HEK293 (cell line): Measurements from ENCODE around the gene HSCB.

Source experiments
- CTCF ChIA-PET: fragments of 350-600 bp; formaldehyde crosslinking; extraction: SDS; loops from one replicate; lab custom pipeline; 2021; ENCODE audit warnings: antibody characterized with exemption; lab: Yijun Ruan, JAX
- POLR2A ChIA-PET: fragments of 300-600 bp; formaldehyde crosslinking; extraction: SDS; loops from one replicate; lab custom pipeline; 2020; ENCODE audit warnings: antibody characterized with exemption, inconsistent platforms; lab: Yijun Ruan, JAX
- H3K27ac ChIP-seq: fragments of 200-500 bp; sonication (Bioruptor generic); 2 replicates; pipeline ENCODE4 v1.5.1; 2014; ENCODE audit warnings: low read depth, low read length, control low read depth, inconsistent platforms; ENCODE audit errors: extremely low read depth
- H3K36me3 ChIP-seq, 2 experiments: fragments of 200-500 bp in 1 of 2; sonication (Bioruptor generic) in 1 of 2; 1 replicate in 1 of 2; 2 replicates in 1 of 2; pipeline ENCODE4 v1.5.1; 2014 to 2017; ENCODE audit warnings: inconsistent platforms in 2 of 2, low read length in 2 of 2; ENCODE audit not compliant: control insufficient read depth in 2 of 2, insufficient read depth in 1 of 2
- H3K4me1 ChIP-seq: fragments of 200-500 bp; sonication (Bioruptor generic); 2 replicates; pipeline ENCODE4 v1.5.1; 2014; ENCODE audit warnings: mild to moderate bottlenecking, low read length, inconsistent platforms; ENCODE audit not compliant: control insufficient read depth, insufficient read depth
- H3K4me3 ChIP-seq: 2 replicates; pipeline ENCODE4 v1.5.1; 2011; ENCODE audit warnings: low read depth, mild to moderate bottlenecking, control low read depth, low read length, moderate library complexity
- H3K9me3 ChIP-seq: fragments of 200-500 bp; sonication (Bioruptor generic); 2 replicates; pipeline ENCODE4 v1.5.1; 2014; ENCODE audit warnings: low read depth, low read length, inconsistent platforms; ENCODE audit not compliant: control insufficient read depth, insufficient read depth
- GLI4 ChIP-seq: fragments of 450-650 bp; formaldehyde crosslinking; IDR thresholded peaks from 2 replicates; pipeline ENCODE4 v1.5.1; 2016; ENCODE audit warnings: missing biosample characterization, missing genetic modification characterization
- HOXA7 ChIP-seq: sonication (generic); formaldehyde crosslinking; IDR thresholded peaks from 2 replicates; pipeline ENCODE4 v1.8.1; 2022; ENCODE audit warnings: missing genetic modification reagents, borderline replicate concordance
- TCF7L2 ChIP-seq: IDR thresholded peaks from 2 replicates; pipeline ENCODE4 v1.6.1; 2011; ENCODE audit warnings: low read depth, mild to moderate bottlenecking, inconsistent platforms, low read length, moderate library complexity, borderline replicate concordance
- TRIM28 ChIP-seq: IDR thresholded peaks from 2 replicates; pipeline ENCODE4 v1.6.1; 2011; ENCODE audit warnings: low read length, control low read depth, borderline replicate concordance
- ZBTB20 ChIP-seq: fragments of 450-650 bp; formaldehyde crosslinking; IDR thresholded peaks from 2 replicates; pipeline ENCODE4 v1.5.1; 2016; ENCODE audit warnings: missing biosample characterization, missing genetic modification characterization
- ZNF114 ChIP-seq: fragments of 450-650 bp; formaldehyde crosslinking; IDR thresholded peaks from 2 replicates; pipeline ENCODE4 v1.5.0; 2017; ENCODE audit warnings: missing biosample characterization, missing genetic modification characterization
- ZNF155 ChIP-seq: fragments of 450-650 bp; formaldehyde crosslinking; IDR thresholded peaks from 2 replicates; pipeline ENCODE4 v1.5.1; 2016; ENCODE audit warnings: missing biosample characterization, missing genetic modification characterization
- ZNF24 ChIP-seq: fragments of 450-650 bp; formaldehyde crosslinking; IDR thresholded peaks from 2 replicates; pipeline ENCODE4 v1.5.1; 2016; ENCODE audit warnings: missing biosample characterization, missing genetic modification characterization
- ZNF248 ChIP-seq: fragments of 450-650 bp; formaldehyde crosslinking; IDR thresholded peaks from 2 replicates; pipeline ENCODE4 v1.5.1; 2017; ENCODE audit warnings: missing biosample characterization, missing genetic modification characterization
- ZNF530 ChIP-seq: fragments of 450-650 bp; formaldehyde crosslinking; IDR thresholded peaks from 2 replicates; pipeline ENCODE4 v1.5.1; 2016; ENCODE audit warnings: low read depth, missing biosample characterization, missing genetic modification characterization
- ZNF549 ChIP-seq: fragments of 450-650 bp; IDR thresholded peaks from 2 replicates; pipeline ENCODE4 v1.5.1; 2018; ENCODE audit warnings: missing biosample characterization, missing genetic modification characterization, mild to moderate bottlenecking, inconsistent platforms, moderate library complexity
- ZNF571 ChIP-seq: fragments of 450-650 bp; formaldehyde crosslinking; IDR thresholded peaks from 2 replicates; pipeline ENCODE4 v1.5.0; 2017; ENCODE audit warnings: missing biosample characterization, missing genetic modification characterization
- ZNF596 ChIP-seq: fragments of 450-650 bp; IDR thresholded peaks from 2 replicates; pipeline ENCODE4 v1.5.0; 2018; ENCODE audit warnings: missing biosample characterization, mild to moderate bottlenecking, missing genetic modification characterization, moderate library complexity
- ZNF707 ChIP-seq: fragments of 450-650 bp; formaldehyde crosslinking; IDR thresholded peaks from 2 replicates; pipeline ENCODE4 v1.5.1; 2016; ENCODE audit warnings: missing biosample characterization, missing genetic modification characterization
- ZNF76 ChIP-seq: fragments of 450-650 bp; formaldehyde crosslinking; IDR thresholded peaks from 2 replicates; pipeline ENCODE4; 2016; ENCODE audit warnings: low read depth, missing biosample characterization, missing genetic modification characterization, borderline replicate concordance
- ZSCAN23 ChIP-seq: fragments of 450-650 bp; formaldehyde crosslinking; IDR thresholded peaks from 2 replicates; pipeline ENCODE4 v1.5.1; 2016; ENCODE audit warnings: missing biosample characterization, missing genetic modification characterization
- TF ChIP-seq, protein P1 (sequence below): fragments of 450-650 bp; formaldehyde crosslinking; conservative IDR thresholded peaks from 2 replicates; pipeline ENCODE4 v1.5.1; 2016; ENCODE audit warnings: low read depth, missing biosample characterization, missing genetic modification characterization
- TF ChIP-seq, protein P2 (sequence below): fragments of 450-650 bp; formaldehyde crosslinking; IDR thresholded peaks from 2 replicates; pipeline ENCODE4 v1.5.0; 2017; ENCODE audit warnings: missing biosample characterization, missing genetic modification characterization, borderline replicate concordance
- TF ChIP-seq, protein P3 (sequence below): fragments of 450-650 bp; formaldehyde crosslinking; IDR thresholded peaks from 2 replicates; pipeline ENCODE4 v1.5.1; 2017; ENCODE audit warnings: missing biosample characterization, missing genetic modification characterization
- TF ChIP-seq, protein P4 (sequence below): fragments of 450-650 bp; formaldehyde crosslinking; IDR thresholded peaks from 2 replicates; pipeline ENCODE4 v1.5.1; 2016; ENCODE audit warnings: missing biosample characterization, missing genetic modification characterization, low read depth
- TF ChIP-seq, protein P5 (sequence below): fragments of 450-650 bp; formaldehyde crosslinking; IDR thresholded peaks from 2 replicates; pipeline ENCODE4 v1.5.1; 2016; ENCODE audit warnings: missing biosample characterization, missing genetic modification characterization
- TF ChIP-seq, protein P6 (sequence below): fragments of 450-650 bp; formaldehyde crosslinking; IDR thresholded peaks from 2 replicates; pipeline ENCODE4 v1.5.1; 2016; ENCODE audit warnings: missing biosample characterization, missing genetic modification characterization

HSCB gene

DNA sequence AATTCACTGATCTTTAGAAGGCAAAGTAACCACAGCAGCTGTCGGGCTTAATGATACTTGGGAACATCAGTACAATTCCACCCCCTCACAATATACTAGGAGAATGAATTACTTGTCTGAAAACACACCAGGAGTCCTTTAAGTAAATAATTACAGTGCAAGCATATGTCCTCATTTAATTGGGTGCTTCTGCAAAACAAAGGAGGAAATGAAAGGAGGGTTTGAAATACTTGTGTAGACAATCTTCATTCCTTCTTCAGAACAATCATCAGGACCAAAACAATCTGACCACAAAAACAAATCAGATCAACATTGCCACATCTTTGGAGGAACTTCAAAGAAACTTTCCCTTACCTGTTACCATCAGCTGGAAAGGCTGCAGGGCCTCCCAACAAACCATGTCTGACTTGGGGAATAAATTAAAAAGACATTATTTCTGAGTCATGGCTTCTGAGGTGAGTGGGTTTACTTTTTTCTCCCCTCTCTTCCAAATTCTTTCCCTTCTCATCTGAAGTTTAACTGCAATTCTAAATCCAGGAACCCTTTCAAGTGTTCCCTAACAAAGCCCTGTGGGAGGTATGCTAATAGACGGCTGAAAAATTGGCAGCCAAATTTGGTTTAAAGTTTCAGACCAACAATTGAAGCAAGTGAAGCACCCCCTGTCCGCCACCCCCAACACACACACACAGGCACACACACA lies 18.2 kb downstream of the HSCB start (continued):
- no peak for TF ChIP-seq ZNF530 (tag by site-specific recombination)
- TF ChIP-seq, protein P1, sequence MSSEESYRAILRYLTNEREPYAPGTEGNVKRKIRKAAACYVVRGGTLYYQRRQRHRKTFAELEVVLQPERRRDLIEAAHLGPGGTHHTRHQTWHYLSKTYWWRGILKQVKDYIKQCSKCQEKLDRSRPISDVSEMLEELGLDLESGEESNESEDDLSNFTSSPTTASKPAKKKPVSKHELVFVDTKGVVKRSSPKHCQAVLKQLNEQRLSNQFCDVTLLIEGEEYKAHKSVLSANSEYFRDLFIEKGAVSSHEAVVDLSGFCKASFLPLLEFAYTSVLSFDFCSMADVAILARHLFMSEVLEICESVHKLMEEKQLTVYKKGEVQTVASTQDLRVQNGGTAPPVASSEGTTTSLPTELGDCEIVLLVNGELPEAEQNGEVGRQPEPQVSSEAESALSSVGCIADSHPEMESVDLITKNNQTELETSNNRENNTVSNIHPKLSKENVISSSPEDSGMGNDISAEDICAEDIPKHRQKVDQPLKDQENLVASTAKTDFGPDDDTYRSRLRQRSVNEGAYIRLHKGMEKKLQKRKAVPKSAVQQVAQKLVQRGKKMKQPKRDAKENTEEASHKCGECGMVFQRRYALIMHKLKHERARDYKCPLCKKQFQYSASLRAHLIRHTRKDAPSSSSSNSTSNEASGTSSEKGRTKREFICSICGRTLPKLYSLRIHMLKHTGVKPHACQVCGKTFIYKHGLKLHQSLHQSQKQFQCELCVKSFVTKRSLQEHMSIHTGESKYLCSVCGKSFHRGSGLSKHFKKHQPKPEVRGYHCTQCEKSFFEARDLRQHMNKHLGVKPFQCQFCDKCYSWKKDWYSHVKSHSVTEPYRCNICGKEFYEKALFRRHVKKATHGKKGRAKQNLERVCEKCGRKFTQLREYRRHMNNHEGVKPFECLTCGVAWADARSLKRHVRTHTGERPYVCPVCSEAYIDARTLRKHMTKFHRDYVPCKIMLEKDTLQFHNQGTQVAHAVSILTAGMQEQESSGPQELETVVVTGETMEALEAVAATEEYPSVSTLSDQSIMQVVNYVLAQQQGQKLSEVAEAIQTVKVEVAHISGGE (tag by site-specific recombination): no peak
- no peak for TF ChIP-seq ZSCAN23 (tag by site-specific recombination)
- TF ChIP-seq ZNF248 (tag by site-specific recombination): no peak
- TF ChIP-seq ZNF596 (tag by site-specific recombination): no peak
- no peak for TF ChIP-seq ZNF76 (tag by site-specific recombination)
- no peak for TF ChIP-seq HOXA7 (CRISPR knock-in tag)
- TF ChIP-seq ZBTB20 (tag by site-specific recombination): no peak
- no peak for TF ChIP-seq ZNF571 (tag by site-specific recombination)
- TF ChIP-seq, protein P2, sequence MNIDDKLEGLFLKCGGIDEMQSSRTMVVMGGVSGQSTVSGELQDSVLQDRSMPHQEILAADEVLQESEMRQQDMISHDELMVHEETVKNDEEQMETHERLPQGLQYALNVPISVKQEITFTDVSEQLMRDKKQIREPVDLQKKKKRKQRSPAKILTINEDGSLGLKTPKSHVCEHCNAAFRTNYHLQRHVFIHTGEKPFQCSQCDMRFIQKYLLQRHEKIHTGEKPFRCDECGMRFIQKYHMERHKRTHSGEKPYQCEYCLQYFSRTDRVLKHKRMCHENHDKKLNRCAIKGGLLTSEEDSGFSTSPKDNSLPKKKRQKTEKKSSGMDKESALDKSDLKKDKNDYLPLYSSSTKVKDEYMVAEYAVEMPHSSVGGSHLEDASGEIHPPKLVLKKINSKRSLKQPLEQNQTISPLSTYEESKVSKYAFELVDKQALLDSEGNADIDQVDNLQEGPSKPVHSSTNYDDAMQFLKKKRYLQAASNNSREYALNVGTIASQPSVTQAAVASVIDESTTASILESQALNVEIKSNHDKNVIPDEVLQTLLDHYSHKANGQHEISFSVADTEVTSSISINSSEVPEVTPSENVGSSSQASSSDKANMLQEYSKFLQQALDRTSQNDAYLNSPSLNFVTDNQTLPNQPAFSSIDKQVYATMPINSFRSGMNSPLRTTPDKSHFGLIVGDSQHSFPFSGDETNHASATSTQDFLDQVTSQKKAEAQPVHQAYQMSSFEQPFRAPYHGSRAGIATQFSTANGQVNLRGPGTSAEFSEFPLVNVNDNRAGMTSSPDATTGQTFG (tag by site-specific recombination): no peak
- TF ChIP-seq ZNF549: no peak
- no peak for TF ChIP-seq ZNF24 (tag by site-specific recombination)
- TF ChIP-seq, protein P3, sequence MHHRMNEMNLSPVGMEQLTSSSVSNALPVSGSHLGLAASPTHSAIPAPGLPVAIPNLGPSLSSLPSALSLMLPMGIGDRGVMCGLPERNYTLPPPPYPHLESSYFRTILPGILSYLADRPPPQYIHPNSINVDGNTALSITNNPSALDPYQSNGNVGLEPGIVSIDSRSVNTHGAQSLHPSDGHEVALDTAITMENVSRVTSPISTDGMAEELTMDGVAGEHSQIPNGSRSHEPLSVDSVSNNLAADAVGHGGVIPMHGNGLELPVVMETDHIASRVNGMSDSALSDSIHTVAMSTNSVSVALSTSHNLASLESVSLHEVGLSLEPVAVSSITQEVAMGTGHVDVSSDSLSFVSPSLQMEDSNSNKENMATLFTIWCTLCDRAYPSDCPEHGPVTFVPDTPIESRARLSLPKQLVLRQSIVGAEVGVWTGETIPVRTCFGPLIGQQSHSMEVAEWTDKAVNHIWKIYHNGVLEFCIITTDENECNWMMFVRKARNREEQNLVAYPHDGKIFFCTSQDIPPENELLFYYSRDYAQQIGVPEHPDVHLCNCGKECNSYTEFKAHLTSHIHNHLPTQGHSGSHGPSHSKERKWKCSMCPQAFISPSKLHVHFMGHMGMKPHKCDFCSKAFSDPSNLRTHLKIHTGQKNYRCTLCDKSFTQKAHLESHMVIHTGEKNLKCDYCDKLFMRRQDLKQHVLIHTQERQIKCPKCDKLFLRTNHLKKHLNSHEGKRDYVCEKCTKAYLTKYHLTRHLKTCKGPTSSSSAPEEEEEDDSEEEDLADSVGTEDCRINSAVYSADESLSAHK (tag by site-specific recombination): no peak
- TF ChIP-seq, protein P4, sequence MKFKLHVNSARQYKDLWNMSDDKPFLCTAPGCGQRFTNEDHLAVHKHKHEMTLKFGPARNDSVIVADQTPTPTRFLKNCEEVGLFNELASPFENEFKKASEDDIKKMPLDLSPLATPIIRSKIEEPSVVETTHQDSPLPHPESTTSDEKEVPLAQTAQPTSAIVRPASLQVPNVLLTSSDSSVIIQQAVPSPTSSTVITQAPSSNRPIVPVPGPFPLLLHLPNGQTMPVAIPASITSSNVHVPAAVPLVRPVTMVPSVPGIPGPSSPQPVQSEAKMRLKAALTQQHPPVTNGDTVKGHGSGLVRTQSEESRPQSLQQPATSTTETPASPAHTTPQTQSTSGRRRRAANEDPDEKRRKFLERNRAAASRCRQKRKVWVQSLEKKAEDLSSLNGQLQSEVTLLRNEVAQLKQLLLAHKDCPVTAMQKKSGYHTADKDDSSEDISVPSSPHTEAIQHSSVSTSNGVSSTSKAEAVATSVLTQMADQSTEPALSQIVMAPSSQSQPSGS (tag by site-specific recombination): no peak
- TF ChIP-seq TRIM28: no peak

DNA sequence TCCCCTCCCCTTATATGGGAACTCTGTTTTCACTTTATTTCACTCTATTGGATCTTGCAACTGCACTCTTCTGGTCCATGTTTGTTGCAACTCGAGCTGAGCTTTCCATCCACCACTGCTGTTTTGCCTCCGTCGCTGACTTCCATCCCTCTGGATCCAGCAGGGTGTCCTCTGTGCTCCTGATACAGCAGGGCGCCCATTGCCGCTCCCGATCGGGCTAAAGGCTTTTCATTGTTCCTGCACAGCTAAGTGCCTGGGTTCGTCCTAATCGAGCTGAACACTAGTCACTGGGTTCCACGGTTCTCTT lies 19.6 kb downstream of the HSCB start:
- ChIA-PET CTCF (interaction anchor here (0.7 to 1.4 kb wide), 3 partner anchors 10 to 161 kb away, joined by 3 to 6 read pairs (median 3); no protein-coding TSS in a partner anchor), POLR2A (interaction anchor here (1.0 to 2.6 kb wide), 2 partner anchors 11 kb away, joined by 3 to 10 read pairs; partner anchors contain the start of gene CCDC117)
- Histone ChIP-seq H3K27ac (no peak overlapping the region), H3K9me3 (no peaks in the 10 kb centered on the region), H3K4me1 (peaks cover 10% of the 10 kb centered on the region), H3K4me3 (no peak overlapping the region), H3K36me3 (no peaks in the 10 kb centered on the region; a peak in 1 of 3 replicates)
- TF ChIP-seq TRIM28 (no peak), ZNF114 (no peak), ZNF707 (tag by site-specific recombination) (no peak), ZNF155 (tag by site-specific recombination) (no peak), GLI4 (tag by site-specific recombination) (no peak), TCF7L2 (no peak), ZNF530 (tag by site-specific recombination) (no peak)
- TF ChIP-seq, protein P5, sequence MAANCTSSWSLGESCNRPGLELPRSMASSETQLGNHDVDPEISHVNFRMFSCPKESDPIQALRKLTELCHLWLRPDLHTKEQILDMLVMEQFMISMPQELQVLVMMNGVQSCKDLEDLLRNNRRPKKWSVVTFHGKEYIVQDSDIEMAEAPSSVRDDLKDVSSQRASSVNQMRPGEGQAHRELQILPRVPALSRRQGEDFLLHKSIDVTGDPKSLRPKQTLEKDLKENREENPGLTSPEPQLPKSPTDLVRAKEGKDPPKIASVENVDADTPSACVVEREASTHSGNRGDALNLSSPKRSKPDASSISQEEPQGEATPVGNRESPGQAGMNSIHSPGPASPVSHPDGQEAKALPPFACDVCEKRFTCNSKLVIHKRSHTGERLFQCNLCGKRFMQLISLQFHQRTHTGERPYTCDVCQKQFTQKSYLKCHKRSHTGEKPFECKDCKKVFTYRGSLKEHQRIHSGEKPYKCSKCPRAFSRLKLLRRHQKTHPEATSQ (tag by site-specific recombination): no peak
- TF ChIP-seq, protein P6, sequence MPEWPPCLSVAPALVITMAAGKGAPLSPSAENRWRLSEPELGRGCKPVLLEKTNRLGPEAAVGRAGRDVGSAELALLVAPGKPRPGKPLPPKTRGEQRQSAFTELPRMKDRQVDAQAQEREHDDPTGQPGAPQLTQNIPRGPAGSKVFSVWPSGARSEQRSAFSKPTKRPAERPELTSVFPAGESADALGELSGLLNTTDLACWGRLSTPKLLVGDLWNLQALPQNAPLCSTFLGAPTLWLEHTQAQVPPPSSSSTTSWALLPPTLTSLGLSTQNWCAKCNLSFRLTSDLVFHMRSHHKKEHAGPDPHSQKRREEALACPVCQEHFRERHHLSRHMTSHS (tag by site-specific recombination): no peak
